Measurements from ENCODE around the gene TMEM156.

TMEM156 gene

DNA sequence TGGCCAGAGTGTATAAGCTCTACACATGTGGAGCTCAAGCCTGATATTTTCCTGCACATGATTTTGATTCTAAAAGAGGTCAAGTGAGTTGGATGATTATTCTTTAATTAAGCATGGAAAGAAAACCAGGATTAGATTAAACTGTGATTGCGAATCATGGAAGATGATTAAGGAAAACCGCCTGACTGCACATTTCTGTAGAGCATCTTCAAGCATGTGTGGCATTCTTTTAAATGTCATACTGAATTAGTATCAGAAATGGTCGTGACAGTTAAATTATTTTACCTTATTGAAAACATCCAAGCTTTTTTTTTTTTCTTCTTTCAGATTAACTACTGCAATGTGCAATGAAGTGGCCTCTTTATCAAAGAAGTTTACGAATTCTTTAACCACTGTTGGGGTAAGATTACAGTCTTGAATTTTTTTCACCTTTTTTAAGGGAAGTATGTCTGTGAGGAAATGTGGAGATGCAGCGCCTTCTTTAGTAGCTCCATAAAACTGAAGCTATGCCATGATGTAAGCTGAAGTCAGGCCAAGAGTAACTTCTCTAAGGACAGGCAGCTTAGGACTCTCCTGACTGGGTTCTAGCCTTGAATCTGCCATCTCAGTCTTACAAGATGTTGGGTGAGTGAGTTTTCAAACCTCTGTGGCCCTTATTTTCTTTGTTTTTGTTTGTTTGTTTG is 96.7 kb downstream of the TMEM156 start:
- no peak overlapping the region for H4K5ac ChIP-seq (ENCODE audit: low read length)
- no peak overlapping the region for H2BK120ac ChIP-seq (ENCODE audit: low read depth, low read length)
- H3K36me3 ChIP-seq (ENCODE audit: control insufficient read depth, insufficient read depth, low read length), result no peaks in the 10 kb centered on the region
- H3K4me2 ChIP-seq (ENCODE audit: low read length), result no peak overlapping the region
- H2BK5ac ChIP-seq (ENCODE audit: low read length), result no peak overlapping the region
- WGBS (ENCODE audit: extremely low coverage, insufficient coverage, low lambda C conversion rate), result no CpG with 5 or more reads among the region's 5 CpGs
- no peak overlapping the region for H3K18ac ChIP-seq (ENCODE audit: low read length)
- H3K56ac ChIP-seq (ENCODE audit: low read length), result no peak overlapping the region
- no peaks in the 10 kb centered on the region for H3K27me3 ChIP-seq (ENCODE audit: insufficient read depth, low read length, poor library complexity)
- H2BK15ac ChIP-seq (replicated peaks; ENCODE audit: low read depth), result no peak overlapping the region
- no peaks in the 10 kb centered on the region for H3K4me1 ChIP-seq (ENCODE audit: control insufficient read depth, low read depth, low read length)
- no peak overlapping the region for H4K8ac ChIP-seq (ENCODE audit: low read depth, low read length)
- DNase-seq, result no peak
- H3K9ac ChIP-seq (ENCODE audit: low read length), result no peak overlapping the region
- H3K79me2 ChIP-seq (ENCODE audit: control insufficient read depth, insufficient read depth, low read length), result no peaks in the 10 kb centered on the region
- H3K23ac ChIP-seq (ENCODE audit: low read length), result no peak overlapping the region
- no peak overlapping the region for H3K4me3 ChIP-seq (ENCODE audit: low read length)
- no peaks in the 10 kb centered on the region for H3K79me1 ChIP-seq (ENCODE audit: low read length)
- no peak overlapping the region for H2AK5ac ChIP-seq (ENCODE audit: low read length)
- H3K27ac ChIP-seq (ENCODE audit: low read depth, low read length), result no peak overlapping the region
- no peak overlapping the region for H3K4ac ChIP-seq (ENCODE audit: low read depth, low read length)

GRCh38 chr4:38931125-38931524 is 101.1 kb downstream of the TMEM156 start:
- Histone ChIP-seq H3K36me3 (ENCODE audit: control insufficient read depth, insufficient read depth, low read length) (no peaks in the 10 kb centered on the region), H3K4ac (ENCODE audit: low read depth, low read length) (no peak overlapping the region)
- no CpG with 5 or more reads among the region's 5 CpGs for WGBS (ENCODE audit: extremely low coverage, insufficient coverage, low lambda C conversion rate)

DNA sequence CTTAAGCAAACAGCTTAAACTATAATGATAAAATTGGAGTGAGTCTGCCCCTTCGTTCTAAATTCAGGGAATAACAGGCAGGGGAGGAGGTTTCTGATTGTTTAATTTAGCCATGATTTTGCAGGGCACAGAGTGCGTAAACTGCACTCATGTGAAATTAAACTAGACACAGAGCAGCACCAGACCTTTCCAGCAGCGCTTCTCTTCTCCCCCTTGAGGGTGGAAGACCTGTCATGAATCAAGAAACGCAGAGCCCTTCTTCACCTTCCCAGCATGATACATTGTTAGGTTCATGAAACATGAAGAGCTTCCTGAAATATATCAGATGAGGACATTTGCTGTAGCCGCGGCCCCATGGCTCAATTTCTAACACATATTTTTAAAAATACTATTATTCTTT is 101.5 kb downstream of the TMEM156 start:
- no peak overlapping the region for H4K5ac ChIP-seq (ENCODE audit: low read length)
- H3K4me3 ChIP-seq (ENCODE audit: low read length), result no peak overlapping the region
- no peak overlapping the region for H4K8ac ChIP-seq (ENCODE audit: low read depth, low read length)
- H3K23ac ChIP-seq (ENCODE audit: low read length), result no peak overlapping the region
- no peaks in the 10 kb centered on the region for H3K36me3 ChIP-seq (ENCODE audit: control insufficient read depth, insufficient read depth, low read length)
- no peak overlapping the region for H2BK15ac ChIP-seq (replicated peaks; ENCODE audit: low read depth)
- H3K27ac ChIP-seq (ENCODE audit: low read depth, low read length), result no peak overlapping the region
- no peak overlapping the region for H2AK5ac ChIP-seq (ENCODE audit: low read length)
- H2BK5ac ChIP-seq (ENCODE audit: low read length), result no peak overlapping the region
- no peak for DNase-seq
- no peak overlapping the region for H3K4me2 ChIP-seq (ENCODE audit: low read length)
- no peaks in the 10 kb centered on the region for H3K27me3 ChIP-seq (ENCODE audit: insufficient read depth, low read length, poor library complexity)
- no peak overlapping the region for H3K9ac ChIP-seq (ENCODE audit: low read length)
- H3K79me2 ChIP-seq (ENCODE audit: control insufficient read depth, insufficient read depth, low read length), result no peaks in the 10 kb centered on the region
- no peak overlapping the region for H3K4ac ChIP-seq (ENCODE audit: low read depth, low read length)
- no peak overlapping the region for H3K56ac ChIP-seq (ENCODE audit: low read length)
- no peaks in the 10 kb centered on the region for H3K4me1 ChIP-seq (ENCODE audit: control insufficient read depth, low read depth, low read length)
- H3K79me1 ChIP-seq (ENCODE audit: low read length), result no peaks in the 10 kb centered on the region
- no peak overlapping the region for H2BK120ac ChIP-seq (ENCODE audit: low read depth, low read length)
- no peak overlapping the region for H3K18ac ChIP-seq (ENCODE audit: low read length)
- no CpG with 5 or more reads among the region's 6 CpGs for WGBS (ENCODE audit: extremely low coverage, insufficient coverage, low lambda C conversion rate)

More at GRCh38 chr4:38931125-38931524, 101.1 kb downstream of the TMEM156 start:
- Histone ChIP-seq H3K79me2 (ENCODE audit: control insufficient read depth, insufficient read depth, low read length) (no peaks in the 10 kb centered on the region), H3K27me3 (ENCODE audit: insufficient read depth, low read length, poor library complexity) (no peaks in the 10 kb centered on the region), H3K23ac (ENCODE audit: low read length) (no peak overlapping the region), H3K79me1 (ENCODE audit: low read length) (no peaks in the 10 kb centered on the region), H3K4me3 (ENCODE audit: low read length) (no peak overlapping the region), H3K9ac (ENCODE audit: low read length) (no peak overlapping the region), H4K5ac (ENCODE audit: low read length) (no peak overlapping the region), H3K4me1 (ENCODE audit: control insufficient read depth, low read depth, low read length) (no peaks in the 10 kb centered on the region), H3K4me2 (ENCODE audit: low read length) (no peak overlapping the region), H2AK5ac (ENCODE audit: low read length) (no peak overlapping the region), H2BK15ac (replicated peaks; ENCODE audit: low read depth) (no peak overlapping the region), H3K18ac (ENCODE audit: low read length) (no peak overlapping the region), H2BK5ac (ENCODE audit: low read length) (no peak overlapping the region), H3K56ac (ENCODE audit: low read length) (no peak overlapping the region), H4K8ac (ENCODE audit: low read depth, low read length) (no peak overlapping the region), H2BK120ac (ENCODE audit: low read depth, low read length) (no peak overlapping the region), H3K27ac (ENCODE audit: low read depth, low read length) (no peak overlapping the region)
- no peak for DNase-seq

GRCh38 chr4:38930204-38930603 is 102.0 kb downstream of the TMEM156 start:
- Histone ChIP-seq H3K56ac (ENCODE audit: low read length) (no peak overlapping the region), H4K8ac (ENCODE audit: low read depth, low read length) (no peak overlapping the region), H2BK15ac (replicated peaks; ENCODE audit: low read depth) (no peak overlapping the region), H3K4ac (ENCODE audit: low read depth, low read length) (no peak overlapping the region), H3K79me2 (ENCODE audit: control insufficient read depth, insufficient read depth, low read length) (no peaks in the 10 kb centered on the region), H3K23ac (ENCODE audit: low read length) (no peak overlapping the region), H2BK120ac (ENCODE audit: low read depth, low read length) (no peak overlapping the region), H3K9ac (ENCODE audit: low read length) (no peak overlapping the region), H3K36me3 (ENCODE audit: control insufficient read depth, insufficient read depth, low read length) (no peaks in the 10 kb centered on the region), H3K79me1 (ENCODE audit: low read length) (no peaks in the 10 kb centered on the region), H3K4me1 (ENCODE audit: control insufficient read depth, low read depth, low read length) (no peaks in the 10 kb centered on the region), H2BK5ac (ENCODE audit: low read length) (no peak overlapping the region), H4K5ac (ENCODE audit: low read length) (no peak overlapping the region), H3K4me2 (ENCODE audit: low read length) (no peak overlapping the region), H3K27ac (ENCODE audit: low read depth, low read length) (no peak overlapping the region), H3K18ac (ENCODE audit: low read length) (no peak overlapping the region), H3K4me3 (ENCODE audit: low read length) (no peak overlapping the region), H3K27me3 (ENCODE audit: insufficient read depth, low read length, poor library complexity) (no peaks in the 10 kb centered on the region), H2AK5ac (ENCODE audit: low read length) (no peak overlapping the region)
- no CpG with 5 or more reads among the region's 1 CpG for WGBS (ENCODE audit: extremely low coverage, insufficient coverage, low lambda C conversion rate)
- DNase-seq, result no peak

DNA sequence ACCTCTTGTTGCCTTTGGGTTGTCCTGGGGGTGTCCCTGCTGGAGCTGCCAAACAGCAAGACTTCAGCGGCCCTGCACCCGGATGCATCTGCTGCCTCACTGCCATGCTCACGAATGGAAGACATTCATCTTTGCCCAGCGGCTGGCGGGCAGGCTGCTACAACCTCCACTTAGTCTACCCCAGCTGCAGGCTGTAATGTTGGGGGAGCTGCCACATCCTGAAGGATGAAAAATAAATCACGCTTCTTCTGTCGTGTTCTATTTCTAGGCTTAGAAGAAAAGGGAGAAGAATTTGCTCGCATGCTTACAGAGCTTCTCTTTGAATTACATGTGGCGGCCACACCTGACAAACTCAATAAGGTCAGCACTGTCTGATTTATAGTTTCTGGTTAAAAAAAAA is 103.2 kb downstream of the TMEM156 start:
- H3K4ac ChIP-seq (ENCODE audit: low read depth, low read length), result no peak overlapping the region
- no peak overlapping the region for H4K8ac ChIP-seq (ENCODE audit: low read depth, low read length)
- no peak overlapping the region for H3K4me3 ChIP-seq (ENCODE audit: low read length)
- H3K4me2 ChIP-seq (ENCODE audit: low read length), result no peak overlapping the region
- no peak for DNase-seq
- no peak overlapping the region for H3K56ac ChIP-seq (ENCODE audit: low read length)
- H3K36me3 ChIP-seq (ENCODE audit: control insufficient read depth, insufficient read depth, low read length), result no peaks in the 10 kb centered on the region
- H3K23ac ChIP-seq (ENCODE audit: low read length), result no peak overlapping the region
- no peak overlapping the region for H4K5ac ChIP-seq (ENCODE audit: low read length)
- no peaks in the 10 kb centered on the region for H3K79me2 ChIP-seq (ENCODE audit: control insufficient read depth, insufficient read depth, low read length)
- H2AK5ac ChIP-seq (ENCODE audit: low read length), result no peak overlapping the region
- no peaks in the 10 kb centered on the region for H3K4me1 ChIP-seq (ENCODE audit: control insufficient read depth, low read depth, low read length)
- no CpG with 5 or more reads among the region's 9 CpGs for WGBS (ENCODE audit: extremely low coverage, insufficient coverage, low lambda C conversion rate)
- no peak overlapping the region for H3K27ac ChIP-seq (ENCODE audit: low read depth, low read length)
- no peak overlapping the region for H2BK5ac ChIP-seq (ENCODE audit: low read length)
- no peak overlapping the region for H2BK120ac ChIP-seq (ENCODE audit: low read depth, low read length)
- H3K18ac ChIP-seq (ENCODE audit: low read length), result no peak overlapping the region
- no peak overlapping the region for H3K9ac ChIP-seq (ENCODE audit: low read length)
- no peaks in the 10 kb centered on the region for H3K79me1 ChIP-seq (ENCODE audit: low read length)
- no peaks in the 10 kb centered on the region for H3K27me3 ChIP-seq (ENCODE audit: insufficient read depth, low read length, poor library complexity)
- H2BK15ac ChIP-seq (replicated peaks; ENCODE audit: low read depth), result no peak overlapping the region

DNA sequence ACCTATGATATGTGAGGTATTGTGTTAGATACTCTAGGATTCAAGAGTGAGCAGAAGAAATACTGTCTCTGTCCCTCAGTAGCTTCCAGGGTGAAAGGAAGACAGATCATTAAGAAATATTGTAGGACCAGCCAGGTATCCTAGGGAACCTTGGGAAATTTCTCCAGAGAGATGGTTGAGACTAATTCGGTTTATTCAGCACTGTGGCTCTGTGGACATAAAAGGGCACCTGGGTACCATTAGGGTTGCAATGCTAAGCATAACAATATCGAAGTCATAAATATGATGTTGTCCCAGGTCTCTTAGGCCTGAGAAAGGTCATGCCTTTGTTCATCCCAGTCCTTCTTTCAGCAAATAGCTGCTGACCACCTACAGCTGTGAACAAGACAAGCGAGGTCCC is 103.6 kb downstream of the TMEM156 start:
- H3K4ac ChIP-seq (ENCODE audit: low read depth, low read length), result no peak overlapping the region
- H3K18ac ChIP-seq (ENCODE audit: low read length), result no peak overlapping the region
- no peak overlapping the region for H2AK5ac ChIP-seq (ENCODE audit: low read length)
- WGBS (ENCODE audit: extremely low coverage, insufficient coverage, low lambda C conversion rate), result no CpG with 5 or more reads among the region's 3 CpGs
- no peak overlapping the region for H4K8ac ChIP-seq (ENCODE audit: low read depth, low read length)
- no peak overlapping the region for H3K23ac ChIP-seq (ENCODE audit: low read length)
- H3K9ac ChIP-seq (ENCODE audit: low read length), result no peak overlapping the region
- H3K36me3 ChIP-seq (ENCODE audit: control insufficient read depth, insufficient read depth, low read length), result no peaks in the 10 kb centered on the region
- no peaks in the 10 kb centered on the region for H3K4me1 ChIP-seq (ENCODE audit: control insufficient read depth, low read depth, low read length)
- H3K79me1 ChIP-seq (ENCODE audit: low read length), result no peaks in the 10 kb centered on the region
- no peaks in the 10 kb centered on the region for H3K79me2 ChIP-seq (ENCODE audit: control insufficient read depth, insufficient read depth, low read length)
- no peak overlapping the region for H2BK15ac ChIP-seq (replicated peaks; ENCODE audit: low read depth)
- H3K27me3 ChIP-seq (ENCODE audit: insufficient read depth, low read length, poor library complexity), result no peaks in the 10 kb centered on the region
- no peak overlapping the region for H4K5ac ChIP-seq (ENCODE audit: low read length)
- H2BK120ac ChIP-seq (ENCODE audit: low read depth, low read length), result no peak overlapping the region
- H3K27ac ChIP-seq (ENCODE audit: low read depth, low read length), result no peak overlapping the region
- no peak overlapping the region for H3K56ac ChIP-seq (ENCODE audit: low read length)
- H3K4me3 ChIP-seq (ENCODE audit: low read length), result no peak overlapping the region
- no peak overlapping the region for H2BK5ac ChIP-seq (ENCODE audit: low read length)
- DNase-seq, result no peak
- no peak overlapping the region for H3K4me2 ChIP-seq (ENCODE audit: low read length)

Measured in mesendoderm (in vitro differentiated cells).